Liver (tissue), 3 donors: Measurements from ENCODE around the gene DIP2B.

ENCODE experiments used
- CTCF ChIP-seq: fragments of 150-350 bp; IDR thresholded peaks from 2 replicates; pipeline ENCODE4 v1.5.1; 2017; ENCODE audit warnings: improper control_type of control experiment, low read depth, low read length; ENCODE audit not compliant: missing input control
- EGR1 ChIP-seq, 2 donors: IDR thresholded peaks; 2 replicates each; pipeline ENCODE4 v1.6.1; 2016 to 2018; ENCODE audit warnings: antibody characterized with exemption in 2 of 2, low read depth in 2 of 2
- FOXA1 ChIP-seq: IDR thresholded peaks from 2 replicates; pipeline ENCODE4 v1.6.1; 2016; ENCODE audit warnings: antibody characterized with exemption
- MAX ChIP-seq: IDR thresholded peaks from 2 replicates; pipeline ENCODE4 v1.6.1; 2016; ENCODE audit warnings: antibody characterized with exemption
- NR2F2 ChIP-seq: IDR thresholded peaks from 2 replicates; pipeline ENCODE4 v1.6.1; 2016; ENCODE audit warnings: antibody characterized with exemption
- RAD21 ChIP-seq, 2 donors: IDR thresholded peaks; 2 replicates each; pipeline ENCODE4 v1.6.1; 2016; ENCODE audit warnings: antibody characterized with exemption in 2 of 2, mild to moderate bottlenecking in 2 of 2
- REST ChIP-seq: IDR thresholded peaks from 2 replicates; pipeline ENCODE4 v1.6.1; 2016; ENCODE audit warnings: antibody characterized with exemption, mild to moderate bottlenecking
- SP1 ChIP-seq: IDR thresholded peaks from 2 replicates; pipeline ENCODE4 v1.6.1; 2018; ENCODE audit warnings: antibody characterized with exemption, mild to moderate bottlenecking
- TAF1 ChIP-seq: conservative IDR thresholded peaks from 2 replicates; pipeline ENCODE4 v1.6.1; 2016; ENCODE audit warnings: antibody characterized with exemption, mild to moderate bottlenecking
- YY1 ChIP-seq: IDR thresholded peaks from 2 replicates; pipeline ENCODE4 v1.6.1; 2016; ENCODE audit warnings: antibody characterized with exemption, mild to moderate bottlenecking
- donor health status: healthy.
- donor health status: healthy.

GRCh38 chr12:50650285-50650684, 145.5 kb downstream of the DIP2B start:
- TF ChIP-seq CTCF: no peak
- no peak for TF ChIP-seq TAF1
- TF ChIP-seq SP1: no peak
- no peak for TF ChIP-seq MAX
- TF ChIP-seq REST: no peak
- no peak for TF ChIP-seq YY1
- TF ChIP-seq NR2F2: no peak
- TF ChIP-seq RAD21 (IDR thresholded peaks at IDR 0.05): no peak
- no peak for TF ChIP-seq EGR1 (IDR thresholded peaks at IDR 0.05; ENCODE audit: low read depth in 2 of 2)
- no peak for TF ChIP-seq FOXA1
